CD4-positive, CD25-positive, alpha-beta regulatory T cell (primary cell): Measurements from ENCODE around the gene BHLHA9. TPM values are rescaled to one million over a fixed set of nuclear protein-coding genes. Genes with fewer than 3 reads are reported as not detected.
"Not testable (repeated sequence)": the region's sequence is repeated elsewhere in the genome, so short reads cannot be mapped to it uniquely, and the experiment has no call there.

ENCODE experiments used
- ATAC-seq, 2 donors: fragments of 150-1000 bp; cut with Tn5 transposase; one replicate each; pipeline ENCODE4 v1.10.0; 2021; ENCODE audit warnings: low read depth in 2 of 2, moderate number of reproducible peaks in 2 of 2, moderate library complexity in 1 of 2
- DNase-seq, 3 donors: peaks; one replicate each; pipeline versions ENCODE4 v3.0.0 to v3.0.0-alpha.2; 2012 to 2022; ENCODE audit warnings: mixed read lengths in 1 of 3
- H3K27ac ChIP-seq: one replicate; pipeline ENCODE4 v1.7.0; 2013; ENCODE audit warnings: mild to moderate bottlenecking, low read length; ENCODE audit not compliant: insufficient read depth, poor library complexity, severe bottlenecking
- H3K27me3 ChIP-seq: one replicate; pipeline ENCODE4 v1.7.0; 2013; ENCODE audit warnings: low read length; ENCODE audit not compliant: control insufficient read depth, insufficient read depth
- H3K36me3 ChIP-seq: one replicate; pipeline ENCODE4 v1.7.0; 2013; ENCODE audit warnings: mild to moderate bottlenecking, low read length, moderate library complexity; ENCODE audit not compliant: control insufficient read depth, insufficient read depth
- H3K4me1 ChIP-seq: 2 replicates; pipeline ENCODE4 v1.7.0; 2013; ENCODE audit warnings: mild to moderate bottlenecking, low read length; ENCODE audit not compliant: insufficient read depth, control insufficient read depth, poor library complexity, severe bottlenecking
- H3K4me3 ChIP-seq: one replicate; pipeline ENCODE4 v1.7.0; 2013; ENCODE audit warnings: low read depth, mild to moderate bottlenecking, low read length, moderate library complexity
- H3K9me3 ChIP-seq, 2 experiments: 1 replicate in 1 of 2; 2 replicates in 1 of 2; pipeline ENCODE4 v1.7.0; 2013; ENCODE audit warnings: low read length in 2 of 2, mild to moderate bottlenecking in 1 of 2, moderate library complexity in 1 of 2; ENCODE audit not compliant: control insufficient read depth in 2 of 2
- H3K27ac Mint-ChIP-seq, 3 donors: one replicate each; pipeline ENCODE4 v1.8.0; 2020 to 2022; ENCODE audit warnings: mild to moderate bottlenecking in 3 of 3, mixed read lengths in 3 of 3, moderate library complexity in 2 of 3
- H3K27me3 Mint-ChIP-seq: one replicate; pipeline ENCODE4 v1.8.0; 2022; ENCODE audit warnings: mild to moderate bottlenecking, mixed read lengths
- H3K36me3 Mint-ChIP-seq: one replicate; pipeline ENCODE4 v1.8.0; 2020; ENCODE audit warnings: mixed read lengths
- H3K4me1 Mint-ChIP-seq, 4 donors: one replicate each; pipeline ENCODE4 v1.8.0; 2020 to 2022; ENCODE audit warnings: mixed read lengths in 4 of 4, mild to moderate bottlenecking in 1 of 4
- H3K4me3 Mint-ChIP-seq, 4 donors: one replicate each; pipeline ENCODE4 v1.8.0; 2020 to 2022; ENCODE audit warnings: mild to moderate bottlenecking in 4 of 4, mixed read lengths in 4 of 4, moderate library complexity in 3 of 4
- H3K9me3 Mint-ChIP-seq, 7 donors: one replicate each; pipeline ENCODE4 v1.8.0; 2020 to 2022; ENCODE audit warnings: mixed read lengths in 7 of 7, mild to moderate bottlenecking in 3 of 7, moderate library complexity in 2 of 7
- polyA plus RNA-seq, 4 donors: library from polyadenylated mRNA; unstranded; fragments of 300-500 nt; fragmentation: Illumina TruSeq; gene quantifications; one replicate each; pipeline ENCODE4 v1.2.3, GENCODE V29; 2021
- total RNA-seq: library from RNA; stranded (reverse); gene quantifications from one replicate; pipeline ENCODE4 v1.2.3, GENCODE V29; 2022

BHLHA9 gene
- total and polyA plus RNA-seq, 5 donors from 2014 or later = not detected

- Mint-ChIP-seq H3K4me1 (peaks cover 0 to 22% (median 0%) of the 10 kb centered on the region in 4 donors), H3K4me3 (no peak overlapping the region), H3K27me3 (peaks cover 4% of the 10 kb centered on the region), H3K9me3 (no peaks in the 10 kb centered on the region), H3K27ac (no peak overlapping the region), H3K36me3 (no peaks in the 10 kb centered on the region)
- Histone ChIP-seq H3K27me3 (no peaks in the 10 kb centered on the region), H3K9me3 (no peaks in the 10 kb centered on the region), H3K27ac (no peak overlapping the region), H3K4me1 (peaks cover 13% of the 10 kb centered on the region), H3K4me3 (no peak overlapping the region), H3K36me3 (no peaks in the 10 kb centered on the region)
- DNase-seq (no peak), ATAC-seq (no peak)
Measured at GRCh38 chr17:1302761-1303160, 32.5 kb downstream of the BHLHA9 start.

- Histone ChIP-seq H3K27ac (no peak overlapping the region), H3K4me3 (no peak overlapping the region), H3K4me1 (no peaks in the 10 kb centered on the region), H3K27me3 (no peaks in the 10 kb centered on the region), H3K9me3 (no peaks in the 10 kb centered on the region), H3K36me3 (no peaks in the 10 kb centered on the region)
- DNase-seq (no peak), ATAC-seq (no peak)
- Mint-ChIP-seq H3K4me1 (peaks cover 0 to 9% (median 0%) of the 10 kb centered on the region in 4 donors), H3K4me3 (no peak overlapping the region), H3K9me3 (no peaks in the 10 kb centered on the region), H3K27me3 (peaks cover 4% of the 10 kb centered on the region), H3K27ac (no peak overlapping the region), H3K36me3 (no peaks in the 10 kb centered on the region)
Measured at GRCh38 chr17:1304522-1304921, 34.3 kb downstream of the BHLHA9 start.

GRCh38 chr17:1304962-1305563, 34.8 kb downstream of the BHLHA9 start:
- Histone ChIP-seq H3K27me3 (no peaks in the 10 kb centered on the region), H3K27ac (no peak overlapping the region), H3K4me1 (no peaks in the 10 kb centered on the region), H3K4me3 (no peak overlapping the region), H3K9me3 (no peaks in the 10 kb centered on the region), H3K36me3 (no peaks in the 10 kb centered on the region)
- ATAC-seq (no peak), DNase-seq (no peak)
- no peak overlapping the region for H3K4me3 Mint-ChIP-seq
- peaks cover 4% of the 10 kb centered on the region for H3K27me3 Mint-ChIP-seq
- peaks cover 0 to 8% (median 0%) of the 10 kb centered on the region in 4 donors for H3K4me1 Mint-ChIP-seq
- no peak overlapping the region for H3K27ac Mint-ChIP-seq
- H3K36me3 Mint-ChIP-seq = no peaks in the 10 kb centered on the region
- no peaks in the 10 kb centered on the region for H3K9me3 Mint-ChIP-seq

- H3K4me1 ChIP-seq, H3K36me3 Mint-ChIP-seq, H3K27ac ChIP-seq, H3K27me3 ChIP-seq, H3K4me3 ChIP-seq, DNase-seq, ATAC-seq, H3K36me3 ChIP-seq, H3K4me3 Mint-ChIP-seq, H3K9me3 ChIP-seq, H3K27me3 Mint-ChIP-seq, H3K4me1 Mint-ChIP-seq, H3K27ac Mint-ChIP-seq, H3K9me3 Mint-ChIP-seq: not testable (repeated sequence)
Measured at GRCh38 chr17:1307829-1308228, 37.6 kb downstream of the BHLHA9 start.

GRCh38 chr17:1312261-1312870, 42.1 kb downstream of the BHLHA9 start:
- peak in 1 of 3 donors; percentile 64 for DNase-seq
- no peak overlapping the region for H3K27ac Mint-ChIP-seq
- no peak overlapping the region for H3K4me3 Mint-ChIP-seq

GRCh38 chr17:1313270-1314005, 43.2 kb downstream of the BHLHA9 start:
- Histone ChIP-seq H3K9me3 (no peaks in the 10 kb centered on the region), H3K27me3 (no peaks in the 10 kb centered on the region), H3K4me3 (no peak overlapping the region), H3K36me3 (no peaks in the 10 kb centered on the region), H3K27ac (no peak overlapping the region), H3K4me1 (no peaks in the 10 kb centered on the region)
- DNase-seq (peak in 1 of 3 donors; percentile 29), ATAC-seq (no peak)
- Mint-ChIP-seq H3K27ac (peak overlapping the region in 1 of 3 donors; percentile 83), H3K27me3 (peaks cover 12% of the 10 kb centered on the region), H3K36me3 (no peaks in the 10 kb centered on the region), H3K4me1 (no peaks in the 10 kb centered on the region), H3K4me3 (no peak overlapping the region), H3K9me3 (no peaks in the 10 kb centered on the region)

More at GRCh38 chr17:1312261-1312870, 42.1 kb downstream of the BHLHA9 start:
- no peaks in the 10 kb centered on the region for H3K36me3 Mint-ChIP-seq
- no peaks in the 10 kb centered on the region for H3K36me3 ChIP-seq
- H3K4me1 Mint-ChIP-seq = no peaks in the 10 kb centered on the region
- no peaks in the 10 kb centered on the region for H3K27me3 ChIP-seq
- no peak overlapping the region for H3K4me3 ChIP-seq
- H3K9me3 Mint-ChIP-seq = no peaks in the 10 kb centered on the region
- no peaks in the 10 kb centered on the region for H3K9me3 ChIP-seq
- H3K27me3 Mint-ChIP-seq = peaks cover 12% of the 10 kb centered on the region
- no peak for ATAC-seq
- no peaks in the 10 kb centered on the region for H3K4me1 ChIP-seq
- H3K27ac ChIP-seq = no peak overlapping the region

- H3K27me3 Mint-ChIP-seq = peaks cover 12% of the 10 kb centered on the region
- no peaks in the 10 kb centered on the region for H3K9me3 Mint-ChIP-seq
- H3K4me3 Mint-ChIP-seq = no peak overlapping the region
- H3K36me3 Mint-ChIP-seq = no peaks in the 10 kb centered on the region
- H3K4me1 Mint-ChIP-seq = no peaks in the 10 kb centered on the region
- no peak for DNase-seq
- H3K4me3 ChIP-seq = no peak overlapping the region
- no peaks in the 10 kb centered on the region for H3K36me3 ChIP-seq
- no peaks in the 10 kb centered on the region for H3K4me1 ChIP-seq
- no peak for ATAC-seq
- H3K27ac Mint-ChIP-seq = peak overlapping the region in 1 of 3 donors; percentile 71
- no peak overlapping the region for H3K27ac ChIP-seq
- no peaks in the 10 kb centered on the region for H3K9me3 ChIP-seq
- H3K27me3 ChIP-seq = no peaks in the 10 kb centered on the region
Measured at GRCh38 chr17:1315409-1315808, 45.2 kb downstream of the BHLHA9 start.
